ENCODE data around the gene DDX49.

The DDX49 gene

GRCh38 chr19:18883526-18884304, 35.8 kb upstream of the DDX49 start:
- no peak overlapping the region for H3K27ac ChIP-seq
- H3K27me3 ChIP-seq, result no peaks in the 10 kb centered on the region
- no peaks in the 10 kb centered on the region for H3K4me1 ChIP-seq (ENCODE audit: control insufficient read depth in 1 of 2, insufficient read depth in 1 of 2, low read depth in 1 of 2, low read length in 1 of 2)
- no peaks in the 10 kb centered on the region for H3K36me3 ChIP-seq
- no peak overlapping the region for H3K4me3 ChIP-seq (ENCODE audit: low read depth in 1 of 2, low read length in 1 of 2)
- H3K9me3 ChIP-seq, result no peaks in the 10 kb centered on the region
- TF ChIP-seq CTCF (IDR thresholded peaks at IDR 0.05), result no peak

DNA sequence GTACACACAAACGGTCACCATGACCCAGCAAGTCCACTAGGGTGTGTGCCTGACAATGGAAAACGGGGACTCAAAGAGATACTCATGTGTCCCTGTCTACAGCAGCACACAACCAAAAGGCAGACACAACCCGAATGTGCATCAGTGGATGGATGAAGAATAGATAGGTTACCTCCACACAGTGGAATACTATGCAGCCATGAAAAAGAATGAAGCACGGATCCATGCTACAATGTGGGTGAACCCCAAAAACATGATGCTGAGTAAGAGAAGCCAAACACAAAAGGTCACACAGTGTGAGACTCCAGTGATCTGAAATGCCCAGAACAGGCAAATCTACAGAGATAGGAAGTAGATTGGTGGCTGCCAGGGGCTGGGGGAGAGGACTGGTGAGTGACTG, 32.5 kb upstream of the DDX49 start:
- Histone ChIP-seq H3K36me3 (no peaks in the 10 kb centered on the region), H3K27ac (no peak overlapping the region), H3K4me1 (ENCODE audit: control insufficient read depth in 1 of 2, insufficient read depth in 1 of 2, low read depth in 1 of 2, low read length in 1 of 2) (no peaks in the 10 kb centered on the region), H3K27me3 (peaks cover 12% of the 10 kb centered on the region), H3K4me3 (ENCODE audit: low read depth in 1 of 2, low read length in 1 of 2) (no peak overlapping the region), H3K9me3 (no peaks in the 10 kb centered on the region)
- TF ChIP-seq CTCF (IDR thresholded peaks at IDR 0.05), result no peak

- no peaks in the 10 kb centered on the region for H3K36me3 ChIP-seq
- H3K27ac ChIP-seq, result no peak overlapping the region
- H3K4me1 ChIP-seq (ENCODE audit: control insufficient read depth in 1 of 2, insufficient read depth in 1 of 2, low read depth in 1 of 2, low read length in 1 of 2), result peaks cover 0 to 3% of the 10 kb centered on the region in 2 experiments
- H3K27me3 ChIP-seq, result peaks cover 43% of the 10 kb centered on the region
- no peaks in the 10 kb centered on the region for H3K9me3 ChIP-seq
- H3K4me3 ChIP-seq (ENCODE audit: low read depth in 1 of 2, low read length in 1 of 2), result no peak overlapping the region
- no peak for TF ChIP-seq CTCF (IDR thresholded peaks at IDR 0.05)
Measured at GRCh38 chr19:18889949-18890745, 29.4 kb upstream of the DDX49 start.

- Histone ChIP-seq H3K36me3 (peaks cover 7% of the 10 kb centered on the region), H3K4me3 (ENCODE audit: low read depth in 1 of 2, low read length in 1 of 2) (no peak overlapping the region), H3K27ac (no peak overlapping the region), H3K27me3 (peaks cover 71% of the 10 kb centered on the region), H3K9me3 (no peaks in the 10 kb centered on the region), H3K4me1 (ENCODE audit: control insufficient read depth in 1 of 2, insufficient read depth in 1 of 2, low read depth in 1 of 2, low read length in 1 of 2) (peaks cover 4 to 12% of the 10 kb centered on the region in 2 experiments)
- TF ChIP-seq CTCF (IDR thresholded peaks at IDR 0.05), result no peak
Measured at GRCh38 chr19:18893587-18894253, 25.8 kb upstream of the DDX49 start.

DNA sequence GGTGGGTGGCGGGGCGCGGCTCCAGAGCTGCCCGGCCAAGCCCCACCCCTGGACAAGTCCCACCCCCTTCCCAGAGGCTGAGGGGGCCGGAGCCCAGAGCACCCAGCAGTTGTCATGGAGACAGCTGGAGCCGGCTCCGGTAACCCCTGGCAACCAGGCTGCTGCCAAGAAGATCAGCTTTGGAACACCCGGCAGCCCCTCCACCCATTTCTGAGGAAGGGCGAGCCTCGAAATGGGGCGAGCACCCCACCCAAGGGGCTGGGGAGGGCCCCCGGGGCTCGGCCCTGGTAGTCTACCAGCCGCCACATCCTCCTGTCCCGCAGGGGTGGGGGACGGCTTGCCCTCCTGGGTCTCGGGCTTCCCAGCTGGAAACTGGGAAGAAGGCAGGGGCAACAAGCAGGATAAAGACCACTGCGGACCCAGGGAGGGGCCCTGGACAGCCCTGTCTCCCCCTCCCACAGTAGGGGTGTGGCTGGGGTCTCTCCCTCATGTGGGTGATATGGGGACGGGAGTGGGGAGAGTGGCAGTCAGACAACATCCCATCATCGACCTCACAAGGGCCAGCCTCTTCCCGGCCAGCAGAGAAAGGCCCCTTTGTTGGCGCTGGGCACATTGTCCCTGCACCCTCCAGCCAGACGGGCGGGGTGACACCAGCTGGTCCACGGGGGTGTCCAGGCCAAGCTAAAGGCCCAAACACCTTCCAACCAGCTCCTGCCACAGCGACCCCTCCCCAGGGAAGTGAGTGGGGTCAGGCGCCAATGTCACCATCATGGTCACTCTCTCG, 25.1 kb upstream of the DDX49 start:
- Histone ChIP-seq H3K27ac (no peak overlapping the region), H3K9me3 (no peaks in the 10 kb centered on the region), H3K4me1 (ENCODE audit: control insufficient read depth in 1 of 2, insufficient read depth in 1 of 2, low read depth in 1 of 2, low read length in 1 of 2) (peaks cover 4 to 12% of the 10 kb centered on the region in 2 experiments), H3K27me3 (peaks cover 71% of the 10 kb centered on the region), H3K4me3 (ENCODE audit: low read depth in 1 of 2, low read length in 1 of 2) (no peak overlapping the region), H3K36me3 (peaks cover 15% of the 10 kb centered on the region)
- TF ChIP-seq CTCF (IDR thresholded peaks at IDR 0.05), result no peak

Data from neutrophil (primary cell).